Astrocyte of the spinal cord (primary cell): ENCODE results near the gene GALNT2.

Experiments used
- DNase-seq: peaks from one replicate; pipeline ENCODE4 v3.0.0; 2011; ENCODE audit warnings: low read depth, low spot score
- H3K4me3 ChIP-seq: 2 replicates; pipeline ENCODE4 v1.5.1; 2011; ENCODE audit warnings: low read depth, mild to moderate bottlenecking, low read length, moderate library complexity
- in situ Hi-C: cut with HindIII; loops from 2 replicates; pipeline ENCODE4 v1.10.0; 2017; ENCODE audit warnings: low sequenced_read_pairs
- TF ChIP-seq, protein P1 (sequence below): IDR thresholded peaks from 2 replicates; pipeline ENCODE4 v1.5.1; 2012; ENCODE audit warnings: low read depth, mild to moderate bottlenecking, low read length, inconsistent platforms

The GALNT2 gene

DNA sequence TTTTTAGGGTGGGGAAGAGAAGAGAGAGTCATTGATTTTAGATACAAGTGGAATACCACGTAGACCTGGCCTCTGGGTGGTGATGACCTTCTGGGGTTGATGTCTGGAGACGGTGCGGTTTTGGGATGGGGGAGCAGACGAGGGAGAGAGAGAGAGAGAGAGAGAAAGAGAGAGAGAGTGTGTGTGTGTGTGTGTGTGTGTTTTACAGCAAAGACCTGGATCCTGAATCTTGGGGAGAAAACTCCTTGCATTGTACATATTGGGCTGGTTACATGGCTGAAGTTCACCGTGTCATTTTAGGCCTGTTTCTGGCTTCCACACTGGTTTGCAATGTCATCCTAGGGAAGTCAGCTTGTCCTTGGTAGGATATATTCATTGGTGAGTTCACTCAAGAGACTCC is 89.0 kb downstream of the GALNT2 start:
- no peak for DNase-seq
- TF ChIP-seq, protein P1, sequence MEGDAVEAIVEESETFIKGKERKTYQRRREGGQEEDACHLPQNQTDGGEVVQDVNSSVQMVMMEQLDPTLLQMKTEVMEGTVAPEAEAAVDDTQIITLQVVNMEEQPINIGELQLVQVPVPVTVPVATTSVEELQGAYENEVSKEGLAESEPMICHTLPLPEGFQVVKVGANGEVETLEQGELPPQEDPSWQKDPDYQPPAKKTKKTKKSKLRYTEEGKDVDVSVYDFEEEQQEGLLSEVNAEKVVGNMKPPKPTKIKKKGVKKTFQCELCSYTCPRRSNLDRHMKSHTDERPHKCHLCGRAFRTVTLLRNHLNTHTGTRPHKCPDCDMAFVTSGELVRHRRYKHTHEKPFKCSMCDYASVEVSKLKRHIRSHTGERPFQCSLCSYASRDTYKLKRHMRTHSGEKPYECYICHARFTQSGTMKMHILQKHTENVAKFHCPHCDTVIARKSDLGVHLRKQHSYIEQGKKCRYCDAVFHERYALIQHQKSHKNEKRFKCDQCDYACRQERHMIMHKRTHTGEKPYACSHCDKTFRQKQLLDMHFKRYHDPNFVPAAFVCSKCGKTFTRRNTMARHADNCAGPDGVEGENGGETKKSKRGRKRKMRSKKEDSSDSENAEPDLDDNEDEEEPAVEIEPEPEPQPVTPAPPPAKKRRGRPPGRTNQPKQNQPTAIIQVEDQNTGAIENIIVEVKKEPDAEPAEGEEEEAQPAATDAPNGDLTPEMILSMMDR: no peak
- no peak overlapping the region for H3K4me3 ChIP-seq
- in situ Hi-C loops: no loop called here

DNA sequence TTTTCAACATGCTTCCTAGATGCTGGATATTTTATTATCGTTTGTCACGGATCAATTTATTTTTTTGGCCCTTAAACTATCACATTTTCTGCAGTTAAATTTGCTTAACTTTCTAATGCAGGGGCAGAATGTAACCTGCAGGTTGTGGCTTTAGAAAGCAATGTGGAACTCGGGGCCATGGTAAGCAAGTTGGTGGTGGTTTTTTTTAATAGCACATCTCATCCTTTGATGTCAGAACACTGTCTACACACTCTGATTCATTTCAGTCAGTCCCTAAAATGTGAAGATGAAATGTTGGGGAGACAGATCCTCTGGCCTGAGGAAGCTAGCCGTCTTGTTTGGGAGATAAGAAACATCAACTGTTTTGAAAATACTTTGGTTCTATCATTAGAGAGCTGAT is 89.5 kb downstream of the GALNT2 start:
- H3K4me3 ChIP-seq: no peak overlapping the region
- no peak for DNase-seq
- TF ChIP-seq, protein P1: no peak
- in situ Hi-C loops: no loop called here

DNA sequence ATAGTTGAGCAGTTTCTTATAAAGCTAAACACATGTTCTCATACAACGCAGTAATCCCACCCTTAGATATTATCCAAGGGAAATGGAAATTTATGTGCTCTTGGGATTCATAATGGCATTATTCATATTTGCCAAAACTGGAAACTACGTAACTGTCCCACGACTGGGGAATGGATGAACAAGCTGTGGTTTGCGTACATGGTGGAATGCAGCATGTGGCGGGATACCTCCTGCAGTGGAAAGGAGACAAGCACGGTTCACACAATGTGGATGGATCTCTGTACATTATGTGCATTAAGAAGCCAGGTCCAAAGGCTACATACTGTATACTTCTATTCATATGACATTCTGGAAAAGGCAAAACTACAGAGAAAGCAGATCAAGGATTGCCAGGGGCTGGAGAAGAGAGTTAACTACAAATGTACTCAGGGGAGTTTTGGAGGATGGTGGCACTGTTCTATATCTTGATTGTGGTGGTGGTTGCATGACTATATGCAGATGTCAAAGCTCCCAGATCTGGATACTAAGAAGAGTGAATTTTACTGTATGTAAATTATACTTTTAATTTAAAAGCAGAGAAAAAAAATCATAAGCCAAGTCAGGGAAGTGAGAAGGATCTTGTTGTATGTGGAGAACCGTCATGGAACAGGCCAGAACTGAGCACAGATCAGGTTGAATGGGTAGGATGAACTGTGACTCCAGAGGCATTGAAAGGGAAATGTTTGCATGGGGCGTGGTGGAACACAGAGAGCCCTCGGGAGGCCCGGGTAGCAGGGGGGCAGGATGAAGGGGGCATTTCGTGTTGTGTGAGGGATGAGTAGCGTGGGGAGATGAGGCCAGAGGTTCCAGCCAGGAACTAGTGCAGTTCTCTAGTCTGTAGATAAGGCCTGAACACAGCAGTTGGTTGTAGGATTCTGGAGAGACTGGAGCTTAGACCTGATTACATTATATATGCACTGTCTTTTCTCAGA is 90.7 kb downstream of the GALNT2 start:
- in situ Hi-C loops: no loop called here
- DNase-seq: peak; percentile 18
- no peak overlapping the region for H3K4me3 ChIP-seq
- TF ChIP-seq, protein P1: no peak

DNA sequence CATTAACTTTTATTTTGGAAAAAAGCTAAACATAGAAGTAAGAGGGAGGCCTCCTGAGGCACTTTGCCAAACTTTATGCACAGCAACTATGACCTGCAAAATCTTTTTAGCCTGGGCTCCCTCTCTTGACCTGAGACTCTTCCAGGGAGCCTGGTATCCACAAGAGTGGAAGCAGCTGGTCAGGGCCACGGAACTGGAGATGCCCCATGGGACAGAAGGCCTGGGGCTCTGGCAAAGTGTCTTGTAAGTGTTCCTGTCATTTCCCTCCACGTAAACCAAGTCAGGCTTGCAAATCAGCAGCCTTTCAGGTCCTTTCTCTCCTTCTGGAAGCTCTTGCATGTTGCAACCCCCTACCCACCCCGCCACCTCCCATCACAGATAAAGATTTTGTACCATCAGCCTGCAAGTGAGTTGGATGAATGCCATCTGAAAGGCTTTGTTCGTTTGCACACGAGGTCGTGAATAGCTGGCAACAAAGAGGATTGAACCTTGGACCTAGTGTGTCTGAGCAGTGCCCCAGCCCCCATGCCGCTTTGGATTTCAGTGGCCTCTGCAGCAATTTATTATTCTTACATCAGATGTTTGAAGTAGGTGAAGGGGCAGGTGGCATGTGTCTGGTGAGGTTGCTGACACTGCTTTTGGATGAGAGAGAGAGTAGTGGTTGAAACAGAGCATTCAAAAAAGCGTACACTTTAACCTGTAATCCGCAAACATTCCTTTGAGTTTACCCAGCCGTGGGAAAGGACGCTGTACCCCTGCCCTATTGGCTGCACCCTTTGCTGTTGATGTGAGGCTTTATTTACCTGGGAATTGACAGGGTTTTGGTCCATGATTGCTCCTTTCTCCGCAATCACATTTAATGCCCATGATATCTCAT is 91.6 kb downstream of the GALNT2 start:
- no peak for DNase-seq
- in situ Hi-C loops: no loop called here
- TF ChIP-seq, protein P1: no peak
- no peak overlapping the region for H3K4me3 ChIP-seq

GRCh38 chr1:230159580-230159979 is 92.5 kb downstream of the GALNT2 start:
- H3K4me3 ChIP-seq: no peak overlapping the region
- in situ Hi-C loops: no loop called here
- TF ChIP-seq, protein P1: no peak
- no peak for DNase-seq

DNA sequence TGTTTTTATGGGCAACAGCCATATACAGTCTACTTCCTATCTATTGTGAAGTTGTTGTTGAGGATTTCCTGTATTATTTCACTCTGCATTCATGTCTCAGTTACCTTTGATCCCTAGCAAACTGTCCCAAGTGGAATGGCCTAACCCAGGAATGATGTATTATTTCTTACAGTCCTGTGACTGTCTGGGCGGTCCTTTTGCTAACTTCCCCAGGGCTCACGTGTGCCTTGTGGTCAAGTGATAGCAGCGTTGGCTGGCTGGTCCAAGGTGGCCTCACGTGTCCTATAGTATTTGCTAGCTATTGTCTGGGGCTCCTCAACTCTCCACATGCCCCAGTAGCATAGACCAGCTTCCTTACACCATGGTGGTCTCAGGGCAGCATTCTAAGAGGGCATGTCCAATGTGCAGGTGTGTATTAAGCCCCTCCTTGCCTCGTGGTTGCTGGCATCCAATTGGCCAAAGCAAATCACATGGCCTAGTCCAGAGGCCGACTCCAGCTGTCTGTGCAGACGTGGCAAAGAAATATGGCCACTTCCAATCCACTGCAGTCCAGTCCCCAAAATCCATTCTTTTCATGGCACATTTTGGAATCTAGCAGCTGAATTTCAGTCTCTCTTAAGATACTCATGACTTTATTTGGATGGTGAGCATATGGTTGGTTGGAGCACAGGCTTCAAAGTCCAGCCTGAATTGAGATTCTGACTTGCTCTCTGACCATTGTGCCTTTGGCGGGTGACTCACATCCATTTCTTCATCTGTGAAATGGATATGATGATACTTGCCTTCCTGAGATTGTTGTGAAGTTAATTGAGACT is 94.1 kb downstream of the GALNT2 start:
- H3K4me3 ChIP-seq: no peak overlapping the region
- in situ Hi-C loops: no loop called here
- TF ChIP-seq, protein P1: no peak
- no peak for DNase-seq
